Naive thymus-derived CD4-positive, alpha-beta T cell (primary cell): ENCODE measurements around the gene MYOT. TPM values are rescaled to one million over a fixed set of nuclear protein-coding genes. Genes with fewer than 3 reads are reported as not detected.
A peak's percentile ranks its signal among the peaks of the same experiment; 100 is the strongest.

Source experiments
- ATAC-seq: fragments of 150-1000 bp; cut with Tn5 transposase; 2 replicates; pipeline ENCODE4 v1.10.0; 2021; ENCODE audit warnings: mild to moderate bottlenecking, moderate library complexity
- CTCF ChIA-PET: fragments of 350-600 bp; sonication (Branson Sonifier 250); formaldehyde crosslinking; loops from one replicate; lab custom pipeline; 2021; ENCODE audit warnings: antibody characterized with exemption; lab: Charles Lee
- POLR2A ChIA-PET: fragments of 350-600 bp; sonication (Branson Sonifier 250); formaldehyde crosslinking; loops from one replicate; lab custom pipeline; 2021; ENCODE audit warnings: antibody characterized with exemption, inconsistent platforms; lab: Charles Lee
- DNase-seq, 9 donors: peaks; one replicate each; pipeline versions ENCODE4 v3.0.0 to v3.0.0-alpha.2; 2020 to 2022; ENCODE audit warnings: mixed read lengths in 1 of 9
- H3K27ac ChIP-seq: one replicate; pipeline ENCODE4 v1.7.0; 2013; ENCODE audit warnings: mild to moderate bottlenecking, low read depth, low read length, moderate library complexity
- H3K27me3 ChIP-seq, 2 donors: one replicate each; pipeline ENCODE4 v1.7.0; 2013; ENCODE audit warnings: low read length in 2 of 2, mild to moderate bottlenecking in 2 of 2, moderate library complexity in 2 of 2; ENCODE audit not compliant: control insufficient read depth in 2 of 2, insufficient read depth in 2 of 2
- H3K36me3 ChIP-seq, 3 experiments: 1 replicate in 2 of 3; 2 replicates in 1 of 3; pipeline ENCODE4 v1.7.0; 2013; ENCODE audit warnings: low read length in 3 of 3, mild to moderate bottlenecking in 3 of 3, moderate library complexity in 1 of 3; ENCODE audit not compliant: insufficient read depth in 3 of 3, control insufficient read depth in 2 of 3
- H3K4me1 ChIP-seq, 2 donors: one replicate each; pipeline ENCODE4 v1.7.0; 2013; ENCODE audit warnings: low read length in 2 of 2, mild to moderate bottlenecking in 2 of 2, moderate library complexity in 1 of 2; ENCODE audit not compliant: control insufficient read depth in 2 of 2, insufficient read depth in 2 of 2
- H3K4me3 ChIP-seq: 2 replicates; pipeline ENCODE4 v1.7.0; 2013; ENCODE audit warnings: mild to moderate bottlenecking, low read length
- H3K9me3 ChIP-seq, 3 experiments: 1 replicate in 2 of 3; 2 replicates in 1 of 3; pipeline ENCODE4 v1.7.0; 2013; ENCODE audit warnings: low read length in 3 of 3; ENCODE audit not compliant: control insufficient read depth in 2 of 3
- H3K27ac Mint-ChIP-seq, 9 donors: one replicate each; pipeline ENCODE4 v1.8.0; 2020 to 2022; ENCODE audit warnings: mixed read lengths in 9 of 9, mild to moderate bottlenecking in 8 of 9, moderate library complexity in 5 of 9, inconsistent platforms in 2 of 9
- H3K27me3 Mint-ChIP-seq, 5 donors: one replicate each; pipeline ENCODE4 v1.8.0; 2021 to 2022; ENCODE audit warnings: mixed read lengths in 5 of 5, mild to moderate bottlenecking in 1 of 5
- H3K36me3 Mint-ChIP-seq, 5 donors: one replicate each; pipeline ENCODE4 v1.8.0; 2020 to 2022; ENCODE audit warnings: mixed read lengths in 5 of 5, mild to moderate bottlenecking in 3 of 5, inconsistent platforms in 1 of 5
- H3K4me1 Mint-ChIP-seq, 7 donors: one replicate each; pipeline ENCODE4 v1.8.0; 2020 to 2022; ENCODE audit warnings: mixed read lengths in 7 of 7, mild to moderate bottlenecking in 3 of 7, inconsistent platforms in 1 of 7
- H3K4me3 Mint-ChIP-seq, 10 donors: one replicate each; pipeline ENCODE4 v1.8.0; 2020 to 2022; ENCODE audit warnings: mild to moderate bottlenecking in 10 of 10, mixed read lengths in 10 of 10, moderate library complexity in 6 of 10, inconsistent platforms in 2 of 10
- H3K9me3 Mint-ChIP-seq, 11 donors: one replicate each; pipeline ENCODE4 v1.8.0; 2020 to 2022; ENCODE audit warnings: mixed read lengths in 11 of 11, mild to moderate bottlenecking in 4 of 11, inconsistent platforms in 1 of 11, moderate library complexity in 1 of 11
- intact Hi-C, 2 donors: fragments of 100-400 bp; cut with micrococcal nuclease; formaldehyde crosslinking; loops; one replicate each; pipeline ENCODE4 v1.15.1; 2023
- polyA plus RNA-seq, 2 donors: library from polyadenylated mRNA; unstranded; fragments of 300-500 nt; fragmentation: Illumina TruSeq; gene quantifications; one replicate each; pipeline ENCODE4 v1.2.3, GENCODE V29; 2021
- total RNA-seq, 6 experiments: library from RNA in 5 of 6; stranded (reverse) in 5 of 6; gene quantifications; 1 replicate in 5 of 6; 2 replicates in 1 of 6; pipeline ENCODE4 v1.2.3 and lab custom pipeline; 2021 to 2026

MYOT gene
- total and polyA plus RNA-seq, 7 experiments from 2014 or later: 0.87 TPM; not detected in 6

GRCh38 chr5:137933491-137933911 lies 65.8 kb downstream of the MYOT start:
- Histone ChIP-seq H3K36me3 (peaks cover 0 to 6% (median 0%) of the 10 kb centered on the region in 3 experiments), H3K27ac (no peak overlapping the region), H3K4me3 (no peak overlapping the region), H3K4me1 (no peaks in the 10 kb centered on the region), H3K9me3 (no peaks in the 10 kb centered on the region), H3K27me3 (no peaks in the 10 kb centered on the region)
- H3K27me3 Mint-ChIP-seq: no peaks in the 10 kb centered on the region
- ChIA-PET POLR2A (no interaction called here), CTCF (interaction anchor here (0.8 kb wide), 1 partner anchor 49 kb away, joined by 4 read pairs; no protein-coding TSS in a partner anchor)
- peaks cover 0 to 11% (median 3%) of the 10 kb centered on the region in 5 donors for H3K36me3 Mint-ChIP-seq
- no peaks in the 10 kb centered on the region for H3K9me3 Mint-ChIP-seq
- intact Hi-C loops: no loop called here
- no peaks in the 10 kb centered on the region for H3K4me1 Mint-ChIP-seq
- DNase-seq: no peak
- peak overlapping the region in 1 of 9 donors; percentile 9 for H3K27ac Mint-ChIP-seq
- no peak overlapping the region for H3K4me3 Mint-ChIP-seq
- ATAC-seq: no peak

- Mint-ChIP-seq H3K27me3 (no peaks in the 10 kb centered on the region), H3K4me1 (peaks cover 0 to 8% (median 0%) of the 10 kb centered on the region in 7 donors), H3K4me3 (no peak overlapping the region), H3K36me3 (peaks cover 7 to 27% (median 14%) of the 10 kb centered on the region in 5 donors), H3K9me3 (no peaks in the 10 kb centered on the region), H3K27ac (peak overlapping the region in 6 of 9 donors; percentile 44 to 75 (median 56))
- intact Hi-C loops: no loop called here
- POLR2A ChIA-PET: no interaction called here
- Histone ChIP-seq H3K27me3 (no peaks in the 10 kb centered on the region), H3K4me1 (no peaks in the 10 kb centered on the region), H3K36me3 (peaks cover 5 to 23% (median 8%) of the 10 kb centered on the region in 3 experiments), H3K27ac (no peak overlapping the region), H3K4me3 (no peak overlapping the region), H3K9me3 (no peaks in the 10 kb centered on the region)
- DNase-seq (no peak), ATAC-seq (peak; percentile 26)
- CTCF ChIA-PET: no interaction called here
These were observed 67.5 kb downstream of the MYOT start for GRCh38 chr5:137935190-137935589.

GRCh38 chr5:137935694-137936093 lies 68.0 kb downstream of the MYOT start:
- Histone ChIP-seq H3K4me3 (no peak overlapping the region), H3K9me3 (no peaks in the 10 kb centered on the region), H3K4me1 (no peaks in the 10 kb centered on the region), H3K27me3 (no peaks in the 10 kb centered on the region), H3K36me3 (peaks cover 5 to 28% (median 8%) of the 10 kb centered on the region in 3 experiments), H3K27ac (no peak overlapping the region)
- peaks cover 0 to 9% (median 0%) of the 10 kb centered on the region in 7 donors for H3K4me1 Mint-ChIP-seq
- no peaks in the 10 kb centered on the region for H3K9me3 Mint-ChIP-seq
- H3K4me3 Mint-ChIP-seq: no peak overlapping the region
- H3K27me3 Mint-ChIP-seq: no peaks in the 10 kb centered on the region
- intact Hi-C loops: no loop called here
- H3K27ac Mint-ChIP-seq: peak overlapping the region in 7 of 9 donors; percentile 14 to 75 (median 56)
- CTCF ChIA-PET: interaction anchor here (0.8 kb wide), 1 partner anchor 19 kb away, joined by 3 read pairs; no protein-coding TSS in a partner anchor
- DNase-seq: no peak
- POLR2A ChIA-PET: interaction anchor here (0.5 kb wide), 1 partner anchor 278 kb away, joined by 3 read pairs; the partner anchor contains the start of gene CDC23
- peaks cover 7 to 32% (median 17%) of the 10 kb centered on the region in 5 donors for H3K36me3 Mint-ChIP-seq
- ATAC-seq: no peak

Other genes starting within 250 kb of the MYOT start
- gene KLHL3, start 131.8 kb upstream of the MYOT start, total RNA-seq: 10 to 100 TPM; 10.4 to 47.3 (median 26.6) TPM
- 1 to 10 TPM; 4.6 to 6.3 TPM for gene KLHL3, start 131.8 kb upstream of the MYOT start, polyA plus RNA-seq
- 10 to 100 TPM; 30.0 to 40.2 (median 30.7) TPM for gene HNRNPA0, start 113.5 kb upstream of the MYOT start, total RNA-seq
- 10 to 100 TPM; 17.8 to 20.7 TPM for gene HNRNPA0, start 113.5 kb upstream of the MYOT start, polyA plus RNA-seq
- under 1 TPM in 2 of 5 experiments, not detected in 3; 0.46 TPM for gene PKD2L2, start 21.6 kb downstream of the MYOT start, total RNA-seq
- gene PKD2L2, start 21.6 kb downstream of the MYOT start, polyA plus RNA-seq: 1 to 10 TPM in 1 of 2 donors, under 1 TPM in 1; 0.26 to 1.2 TPM
- 10 to 100 TPM; 36.4 to 58.8 (median 46.6) TPM for gene FAM13B, start 165.2 kb downstream of the MYOT start, total RNA-seq
- 10 to 100 TPM; 17.6 to 24.9 TPM for gene FAM13B, start 165.2 kb downstream of the MYOT start, polyA plus RNA-seq
- gene WNT8A, start 216.2 kb downstream of the MYOT start, total RNA-seq: not detected
- not detected for gene WNT8A, start 216.2 kb downstream of the MYOT start, polyA plus RNA-seq